Ureter (tissue), 1 donor: ENCODE data around the gene GALR3. TPM values are rescaled to one million over a fixed set of nuclear protein-coding genes. Genes with fewer than 3 reads are reported as not detected.

Experiments
- DNase-seq: peaks from one replicate; pipeline ENCODE4 v3.0.0-alpha.2; 2020; ENCODE audit warnings: low spot score
- total RNA-seq: library from RNA; stranded (reverse); gene quantifications from one replicate; pipeline ENCODE4 v1.2.4, GENCODE V29; 2023
- donor health status: DM: yes; HTN: yes; CAD: no.

Gene GALR3
- total RNA-seq, 1 donor from 2014 or later, result not detected

GRCh38 chr22:37803639-37804351, 19.4 kb upstream of the GALR3 start:
- no peak for DNase-seq

- DNase-seq, result no peak
Observed at GRCh38 chr22:37804352-37804880, 18.8 kb upstream of the GALR3 start.

- DNase-seq, result peak; percentile 93
Observed at GRCh38 chr22:37804881-37805809, 18.0 kb upstream of the GALR3 start.

- no peak for DNase-seq
Observed at GRCh38 chr22:37805810-37806277, 17.3 kb upstream of the GALR3 start.

- no peak for DNase-seq
Observed at GRCh38 chr22:37806409-37807333, 16.5 kb upstream of the GALR3 start.

GRCh38 chr22:37807410-37808293, 15.5 kb upstream of the GALR3 start, which contains the start of gene GCAT:
Gene GCAT (plus strand): TSS chr22:37807934. CDS start chr22:37807968, 34 bp downstream.
- peak; percentile 97 for DNase-seq

GRCh38 chr22:37808294-37808657, 14.9 kb upstream of the GALR3 start:
- DNase-seq, result no peak

GRCh38 chr22:37809672-37810333, 13.4 kb upstream of the GALR3 start:
- no peak for DNase-seq

- no peak for DNase-seq
Observed at GRCh38 chr22:37811867-37812266, 11.3 kb upstream of the GALR3 start.

GRCh38 chr22:37812869-37813678, 10.1 kb upstream of the GALR3 start:
- no peak for DNase-seq

- no peak for DNase-seq
Observed at GRCh38 chr22:37815593-37815992, 7.6 kb upstream of the GALR3 start.

- no peak for DNase-seq
Observed at GRCh38 chr22:37816543-37817180, 6.5 kb upstream of the GALR3 start.

- peak; percentile 86 for DNase-seq
Observed at GRCh38 chr22:37817705-37818408, 5.3 kb upstream of the GALR3 start.

- no peak for DNase-seq
Observed at GRCh38 chr22:37818409-37819104, 4.6 kb upstream of the GALR3 start.

- DNase-seq, result no peak
Observed at GRCh38 chr22:37819105-37819433, 4.1 kb upstream of the GALR3 start.

GRCh38 chr22:37820350-37820749, 2.8 kb upstream of the GALR3 start:
- DNase-seq, result no peak
